Placental epithelial cell (primary cell): ENCODE results near the gene HSD3B7. TPM values are rescaled to one million over a fixed set of nuclear protein-coding genes. Genes with fewer than 3 reads are reported as not detected.

Experiments
- small RNA-seq: library from RNA; depleted of rRNA; stranded (forward); fragments of <200 nt; gene quantifications from one replicate; pipeline ENCODE3, GENCODE V24; 2012
- total RNA-seq: library from RNA; depleted of rRNA; stranded (reverse); fragments of >200 nt; gene quantifications from 2 replicates; pipeline ENCODE4 v1.2.3, GENCODE V29; 2012

The HSD3B7 gene
- total RNA-seq, result 13.7 and 16.5 TPM in 2 replicates

GRCh38 chr16:30984669-30985400, at the start of gene HSD3B7:
HSD3B7 (plus strand) TSS chr16:30985207; CDS start chr16:30985659, 452 bp downstream.

GRCh38 chr16:30948667-30949649, 36.0 kb upstream of the HSD3B7 start, which contains the start of gene ORAI3:
ORAI3 (plus strand) TSS chr16:30949068; CDS start chr16:30949290, 222 bp downstream.

GRCh38 chr16:30957456-30958174, 27.4 kb upstream of the HSD3B7 start, which contains the start of gene SETD1A:
SETD1A (plus strand) TSS chr16:30957754; CDS start chr16:30958732, 978 bp downstream.

DNA sequence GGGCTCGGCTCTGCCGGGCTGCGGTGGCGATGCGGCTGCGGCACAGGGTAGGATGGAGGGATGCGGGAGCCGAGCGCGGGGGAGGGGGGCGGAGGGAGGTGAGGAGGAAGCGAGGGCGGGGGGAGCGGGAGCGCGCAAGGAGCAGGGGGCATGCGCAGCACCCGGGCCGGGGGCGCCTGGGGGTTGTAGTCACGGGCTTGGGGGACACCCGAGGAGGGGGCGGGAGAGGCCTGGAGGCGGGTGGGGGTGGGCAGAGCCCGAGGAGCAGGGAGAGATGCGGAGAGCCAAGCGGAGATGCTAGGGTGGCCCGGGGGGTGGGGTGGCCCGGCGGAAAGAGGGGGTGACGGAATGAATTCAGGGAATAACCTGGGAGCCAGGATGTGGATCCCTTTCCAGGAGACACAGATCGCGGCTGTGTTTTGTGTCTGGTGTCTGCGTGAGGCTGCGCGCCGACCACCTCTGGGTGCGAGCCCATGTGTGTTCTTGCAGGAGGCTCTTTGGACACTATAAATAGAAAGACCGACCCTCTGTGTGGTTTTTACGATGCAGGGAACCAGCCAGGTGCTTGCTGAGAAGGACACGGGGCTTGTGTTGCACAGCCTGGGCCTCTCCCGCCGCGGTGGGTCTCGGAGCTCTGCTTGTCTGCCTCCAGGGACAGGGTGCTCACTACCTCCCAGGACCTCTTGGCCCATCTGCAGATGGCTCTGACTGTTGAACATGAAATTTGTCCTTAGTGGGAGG, 25.7 kb downstream of the HSD3B7 start, which contains the start of gene STX1B:
Gene STX1B (minus strand): TSS at position 54 of the 741 bp plus-strand sequence. CDS start 242 bp downstream, outside the sequence.

DNA sequence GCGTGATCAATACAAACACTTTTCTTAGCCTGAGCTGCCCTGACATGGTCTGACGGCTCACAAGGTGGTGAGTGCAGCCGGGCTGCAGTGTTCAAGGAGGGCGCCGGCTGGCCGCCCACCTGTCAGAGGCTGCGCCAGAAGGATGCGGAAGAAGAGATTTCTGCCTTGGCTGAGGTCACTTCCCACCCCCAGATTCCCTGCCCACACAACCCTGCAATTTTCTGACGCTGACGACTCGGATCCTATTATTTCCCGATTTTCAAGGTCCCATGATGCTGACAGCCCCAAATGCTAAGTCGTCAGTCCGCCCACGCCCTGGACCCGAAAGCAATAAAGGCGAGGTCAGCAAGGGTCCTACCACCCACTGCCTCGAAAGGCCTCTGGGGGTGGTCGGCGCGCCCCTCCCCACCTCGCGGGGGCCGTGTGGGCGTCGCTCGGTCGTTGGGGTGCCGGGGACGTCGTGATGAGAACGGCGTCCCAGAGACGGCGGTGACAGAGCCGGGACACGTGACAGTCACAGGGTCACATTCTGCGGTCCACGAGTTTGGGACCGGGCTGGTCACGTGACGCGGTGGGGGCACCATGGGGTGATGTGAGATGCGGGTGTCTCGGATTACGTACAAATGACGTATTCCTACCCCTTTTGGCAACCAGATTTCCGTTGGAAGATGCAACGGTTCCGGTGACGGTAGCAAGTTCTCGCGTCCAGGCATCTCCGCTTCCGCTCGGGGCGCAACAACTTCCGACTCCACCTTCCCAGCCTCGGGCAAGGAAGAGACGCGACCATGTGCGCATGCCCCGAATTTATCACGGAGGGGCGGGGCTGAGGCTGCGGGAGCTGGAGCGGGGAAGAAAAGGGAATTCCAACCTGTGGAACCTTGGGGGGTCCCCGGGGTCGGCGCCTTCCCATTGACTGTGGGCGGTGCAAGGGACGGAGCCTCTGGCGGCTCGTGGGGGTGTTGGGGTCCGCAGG, 48.0 kb downstream of the HSD3B7 start, which contains the start of gene STX4:
Gene STX4 (plus strand): TSS at position 823 of the 973 bp plus-strand sequence. CDS start 248 bp downstream, outside the sequence.

Small RNA genes within 50 kb of the gene (small RNA-seq; reads per million reads assigned to genes)
- not detected for gene AC135048.1

Other genes with a start within 250 kb of the HSD3B7 start
- 28.4 and 30.2 TPM in 2 replicates for gene PHKG2, start 236.8 kb upstream of the HSD3B7 start, total RNA-seq
- 2.7 and 3.0 TPM in 2 replicates for gene CFAP119, start 223.1 kb upstream of the HSD3B7 start, total RNA-seq
- gene RNF40, start 222.9 kb upstream of the HSD3B7 start, total RNA-seq, result 67.5 and 76.0 TPM in 2 replicates
- 21.7 and 22.4 TPM in 2 replicates for gene ZNF629, start 198.0 kb upstream of the HSD3B7 start, total RNA-seq
- gene BCL7C, start 91.1 kb upstream of the HSD3B7 start, total RNA-seq, result 42.0 and 53.0 TPM in 2 replicates
- gene CTF1, start 88.6 kb upstream of the HSD3B7 start, total RNA-seq, result 4.9 and 7.5 TPM in 2 replicates
- gene FBXL19, start 61.6 kb upstream of the HSD3B7 start, total RNA-seq, result 28.7 and 33.4 TPM in 2 replicates
- 49.3 and 69.9 TPM in 2 replicates for gene ORAI3, start 36.1 kb upstream of the HSD3B7 start, total RNA-seq
- gene SETD1A, start 27.5 kb upstream of the HSD3B7 start, total RNA-seq, result 4.7 and 5.0 TPM in 2 replicates
- gene STX1B, start 25.4 kb downstream of the HSD3B7 start, total RNA-seq, result 1.5 and 2.0 TPM in 2 replicates
- gene STX4, start 48.4 kb downstream of the HSD3B7 start, total RNA-seq, result 26.8 and 35.3 TPM in 2 replicates
- gene ZNF668, start 89.0 kb downstream of the HSD3B7 start, total RNA-seq, result 21.2 and 37.3 TPM in 2 replicates
- gene ZNF646, start 89.2 kb downstream of the HSD3B7 start, total RNA-seq, result 20.3 and 26.3 TPM in 2 replicates
- gene PRSS53, start 103.7 kb downstream of the HSD3B7 start, total RNA-seq, result 3.1 and 3.8 TPM in 2 replicates
- 60.9 and 83.2 TPM in 2 replicates for gene VKORC1, start 109.6 kb downstream of the HSD3B7 start, total RNA-seq
- gene BCKDK, start 123.2 kb downstream of the HSD3B7 start, total RNA-seq, result 40.8 and 43.4 TPM in 2 replicates
- 28.3 and 31.0 TPM in 2 replicates for gene KAT8, start 132.5 kb downstream of the HSD3B7 start, total RNA-seq
- 66.0 and 67.9 TPM in 2 replicates for gene PRSS8, start 150.5 kb downstream of the HSD3B7 start, total RNA-seq
- gene PRSS36, start 164.9 kb downstream of the HSD3B7 start, total RNA-seq, result 2.5 and 4.3 TPM in 2 replicates
- gene FUS, start 194.9 kb downstream of the HSD3B7 start, total RNA-seq, result 48.7 and 60.4 TPM in 2 replicates
- 51.5 and 95.4 TPM in 2 replicates for gene PYCARD, start 217.6 kb downstream of the HSD3B7 start, total RNA-seq
- gene TRIM72, start 228.9 kb downstream of the HSD3B7 start, total RNA-seq, result not detected in 2 replicates
- gene PYDC1, start 231.9 kb downstream of the HSD3B7 start, total RNA-seq, result not detected in 2 replicates